Right renal pelvis (tissue), 4 donors: Measurements from ENCODE around the gene ASB17. TPM values are rescaled to one million over a fixed set of nuclear protein-coding genes. Genes with fewer than 3 reads are reported as not detected.

Source experiments
- polyA plus RNA-seq, 4 donors: library from polyadenylated mRNA; unstranded; fragments of 120-200 nt; gene quantifications; one replicate each; pipeline ENCODE4 v1.2.1, GENCODE V29; 2013; ENCODE audit not compliant: insufficient read length in 4 of 4

Gene ASB17
- polyA plus RNA-seq, 4 donors = not detected

Other genes starting within 250 kb of the ASB17 start
- gene ACADM, start 207.7 kb downstream of the ASB17 start, polyA plus RNA-seq = 100 to 1,000 TPM; 127 to 150 (median 133) TPM
- gene RABGGTB, start 146.1 kb downstream of the ASB17 start, polyA plus RNA-seq = 10 to 100 TPM; 86.5 to 96.9 (median 91.6) TPM
- under 1 TPM; 0.14 to 0.53 (median 0.37) TPM for gene MSH4, start 135.5 kb downstream of the ASB17 start, polyA plus RNA-seq
- 100 to 1,000 TPM in 2 of 4 donors, 10 to 100 TPM in 2; 91.5 to 110 (median 97.8) TPM for gene ST6GALNAC3, start 142.3 kb upstream of the ASB17 start, polyA plus RNA-seq